ENCODE measurements around the gene IQGAP2.
"Not testable (repeated sequence)": the region's sequence is repeated elsewhere in the genome, so short reads cannot be mapped to it uniquely, and the experiment has no call there.

Gene IQGAP2

DNA sequence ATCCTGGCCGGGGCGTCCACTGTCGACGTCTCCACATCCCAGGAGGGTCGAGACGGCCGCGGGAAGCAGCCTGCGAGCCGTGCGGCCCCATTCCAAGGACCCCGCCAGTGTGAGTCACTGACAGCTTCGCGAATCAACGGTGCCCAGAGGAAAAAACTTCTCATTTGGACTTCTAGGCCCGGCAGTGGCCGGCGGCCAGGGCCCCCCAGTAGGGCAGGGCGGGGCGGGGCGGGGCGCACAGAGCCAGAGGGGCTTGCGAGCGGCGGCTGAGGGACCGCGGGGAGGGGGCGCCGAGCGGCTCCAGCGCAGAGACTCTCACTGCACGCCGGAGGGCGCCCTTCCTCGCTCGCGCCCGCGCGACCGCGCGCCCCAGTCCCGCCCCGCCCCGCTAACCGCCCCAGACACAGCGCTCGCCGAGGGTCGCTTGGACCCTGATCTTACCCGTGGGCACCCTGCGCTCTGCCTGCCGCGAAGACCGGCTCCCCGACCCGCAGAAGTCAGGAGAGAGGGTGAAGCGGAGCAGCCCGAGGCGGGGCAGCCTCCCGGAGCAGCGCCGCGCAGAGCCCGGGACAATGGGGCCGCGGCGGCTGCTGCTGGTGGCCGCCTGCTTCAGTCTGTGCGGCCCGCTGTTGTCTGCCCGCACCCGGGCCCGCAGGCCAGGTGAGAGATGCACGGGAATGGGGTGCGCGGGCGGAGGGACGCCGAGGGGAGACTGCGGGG, 312.8 kb downstream of the IQGAP2 start, which contains the start of gene F2R:
Gene F2R (plus strand): TSS at position 391 of the 720 bp plus-strand sequence. CDS start 182 bp downstream, at position 573.
- DNase-seq (ENCODE audit: low spot score) = no peak

DNA sequence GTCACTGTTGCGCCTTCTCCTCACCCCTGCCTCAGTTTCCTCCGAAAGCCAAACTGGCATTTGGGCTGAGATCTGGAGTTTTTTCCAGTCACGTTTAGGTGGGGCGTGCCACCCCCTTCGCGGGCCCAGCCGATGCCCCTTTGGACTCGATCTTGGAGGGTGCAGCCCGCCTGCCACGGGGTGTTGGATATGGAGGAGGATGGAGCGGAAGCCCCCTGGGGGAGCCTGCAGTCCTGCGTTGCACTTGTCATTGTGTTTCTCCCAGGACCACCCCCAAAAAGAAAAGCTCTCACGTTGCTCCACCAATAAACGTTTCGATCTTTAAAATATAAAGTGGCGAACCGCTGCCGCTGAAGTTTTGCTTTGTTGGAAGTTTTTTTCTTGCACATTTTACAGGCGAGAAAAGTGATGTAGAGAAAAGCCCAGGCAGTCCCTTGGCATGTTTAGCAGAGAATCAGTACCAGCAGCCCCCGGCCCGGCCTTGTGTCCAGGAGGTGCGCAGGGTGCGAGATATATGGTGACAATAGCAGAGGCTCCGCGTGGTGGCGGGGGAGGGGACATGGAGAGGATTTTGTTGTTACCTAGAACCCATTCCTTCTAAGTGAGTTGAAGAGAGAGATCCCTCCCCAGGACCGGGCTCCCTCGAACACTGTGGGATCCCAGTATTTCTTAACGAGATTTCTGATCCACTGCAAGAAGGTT, 313.5 kb downstream of the IQGAP2 start:
- no peak for DNase-seq (ENCODE audit: low spot score)

DNA sequence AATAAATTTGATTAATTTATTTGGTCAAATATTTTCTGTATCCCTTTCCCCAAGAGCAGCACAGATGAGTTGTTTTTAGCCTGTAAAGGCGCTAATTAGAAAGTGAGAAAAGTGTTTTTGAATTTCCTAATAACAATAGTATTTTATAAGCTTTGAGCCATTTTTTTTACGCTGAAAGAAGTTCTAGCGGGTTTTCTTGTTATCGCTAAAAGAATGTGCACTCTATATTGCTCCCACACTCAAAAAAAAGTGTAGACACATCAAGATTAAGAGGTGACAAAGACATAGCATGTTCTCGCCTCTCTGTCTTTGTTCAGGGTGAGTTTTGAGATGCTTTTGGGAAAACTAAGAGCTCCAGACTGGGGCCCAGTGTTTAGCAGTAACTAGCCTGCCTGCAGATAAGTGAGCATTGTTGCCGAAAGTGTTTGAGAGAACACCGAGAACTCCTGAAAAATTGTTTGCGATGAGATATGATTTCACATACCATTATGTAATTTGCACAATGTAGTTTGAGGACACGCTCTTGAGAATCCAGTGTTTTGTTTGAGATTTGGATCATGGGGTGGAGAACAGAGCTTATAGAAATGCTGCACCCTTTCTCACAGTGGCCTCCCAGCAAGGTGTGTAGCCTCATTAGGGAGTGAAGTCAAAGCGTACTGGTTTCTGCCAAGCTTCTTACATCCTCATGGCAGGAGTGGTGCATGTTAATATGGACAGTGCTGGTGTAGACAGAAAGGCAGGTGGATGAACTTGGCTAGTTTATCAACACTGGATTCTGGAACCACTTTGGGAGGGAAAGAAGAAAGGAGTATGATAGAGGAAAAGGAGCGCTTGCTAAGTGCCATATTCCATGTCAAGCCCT, 314.4 kb downstream of the IQGAP2 start:
- no peak for DNase-seq (ENCODE audit: low spot score)

DNA sequence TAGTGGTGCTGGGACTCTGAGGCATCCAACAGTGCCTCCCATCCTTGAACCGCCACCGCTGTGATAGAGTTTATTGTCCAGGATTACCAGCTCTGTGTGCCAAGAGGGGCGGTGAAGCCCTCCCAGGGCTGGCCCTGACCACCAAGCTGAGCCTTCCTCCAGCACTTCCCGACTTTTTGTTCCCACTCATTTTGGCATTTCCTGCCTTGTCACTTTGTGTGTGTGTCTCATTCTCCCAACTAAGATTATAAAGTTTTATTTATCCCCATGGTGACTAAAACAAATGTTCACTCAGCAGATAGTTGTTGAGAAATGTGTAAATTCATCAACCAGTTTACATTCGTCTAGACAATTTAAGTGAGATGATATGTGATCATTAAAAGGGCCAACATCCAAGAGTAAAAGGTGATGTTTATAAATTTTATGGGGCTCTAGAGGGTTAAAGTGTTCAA, 315.3 kb downstream of the IQGAP2 start:
- DNase-seq (ENCODE audit: low spot score) = no peak

DNA sequence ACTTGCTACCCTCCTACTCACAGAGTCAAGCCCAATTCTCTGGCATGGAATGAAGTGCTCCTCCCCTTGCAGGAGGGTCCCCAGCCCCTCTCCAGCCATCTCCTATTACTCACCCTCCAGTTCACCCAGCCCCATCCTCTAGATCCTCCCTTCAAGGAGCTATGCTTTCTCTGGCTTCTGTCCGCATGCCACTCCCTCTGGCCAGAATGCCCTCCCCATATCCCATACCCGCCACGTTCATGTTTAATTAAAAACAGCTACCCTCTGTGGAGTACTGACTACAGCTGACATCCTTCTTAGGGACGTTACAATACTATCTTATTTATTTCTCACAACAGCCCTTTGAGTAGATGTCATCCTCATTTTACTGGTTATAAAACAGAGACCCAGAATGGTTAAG, 315.8 kb downstream of the IQGAP2 start:
- DNase-seq (ENCODE audit: low spot score) = no peak

DNA sequence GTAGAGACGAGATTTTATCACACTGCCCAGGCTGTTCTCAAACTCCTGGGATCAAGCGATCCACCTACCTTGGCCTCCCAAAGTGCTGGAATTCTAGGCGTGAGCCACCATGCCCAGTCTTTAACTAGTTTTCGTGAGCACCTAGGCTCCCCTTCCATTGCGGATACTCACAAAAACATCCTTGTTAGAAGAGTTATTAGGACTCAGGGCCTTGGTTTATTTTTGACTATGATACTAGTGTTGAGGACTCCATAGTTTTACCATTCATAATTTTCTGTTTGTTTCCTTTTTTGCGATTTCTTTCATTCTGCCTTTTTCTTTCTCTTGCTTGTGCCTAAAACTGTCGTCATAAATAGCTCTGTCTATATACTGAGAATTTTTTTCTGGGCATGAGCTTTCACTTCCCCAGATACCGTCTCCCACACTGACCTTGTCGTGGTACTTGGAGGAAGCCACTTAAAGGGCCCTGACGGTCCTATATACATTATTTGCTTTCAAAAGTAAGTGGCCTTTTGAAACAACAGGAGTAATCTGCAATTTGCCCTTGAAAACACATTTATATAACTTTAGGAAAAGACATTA, 318.0 kb downstream of the IQGAP2 start:
- no peak for DNase-seq (ENCODE audit: low spot score)

DNA sequence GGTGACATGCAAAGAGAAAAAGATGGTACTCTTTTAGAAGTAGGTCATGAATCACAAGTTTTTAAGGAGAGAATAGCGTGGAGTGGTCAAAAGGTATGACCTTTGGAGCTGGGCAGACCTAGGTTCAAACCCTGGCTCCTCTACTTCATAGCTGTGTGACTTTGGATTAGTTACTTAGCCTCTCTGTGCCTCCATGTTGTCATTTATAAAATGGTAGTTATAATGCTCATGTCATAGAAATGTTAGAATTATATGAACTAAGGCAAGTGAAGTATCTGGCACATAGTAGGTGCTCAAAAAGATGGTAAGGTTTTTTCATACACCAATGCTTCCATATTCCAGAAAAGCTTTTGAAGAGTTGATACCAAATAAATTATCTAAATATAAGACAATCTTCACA, 320.2 kb downstream of the IQGAP2 start:
- DNase-seq (ENCODE audit: low spot score) = no peak

DNA sequence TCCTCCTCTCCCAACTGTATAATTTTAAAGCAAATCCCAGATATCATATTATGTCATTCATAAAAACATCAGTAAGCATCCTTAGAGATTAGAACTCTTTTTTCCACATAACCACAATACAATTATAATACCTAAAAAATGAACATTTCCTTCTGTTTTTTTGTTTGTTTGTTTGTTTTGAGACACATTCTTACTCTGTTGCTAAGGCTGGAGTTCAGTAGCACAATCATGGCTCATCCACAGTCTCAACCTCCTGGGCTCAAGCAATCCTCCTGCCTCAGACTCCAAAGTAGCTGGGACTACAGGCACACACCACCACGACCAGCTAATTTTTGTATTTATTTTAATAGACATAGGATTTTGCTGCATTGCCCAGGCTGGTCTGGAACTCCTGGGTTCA, 320.8 kb downstream of the IQGAP2 start:
- no peak for DNase-seq (ENCODE audit: low spot score)

DNA sequence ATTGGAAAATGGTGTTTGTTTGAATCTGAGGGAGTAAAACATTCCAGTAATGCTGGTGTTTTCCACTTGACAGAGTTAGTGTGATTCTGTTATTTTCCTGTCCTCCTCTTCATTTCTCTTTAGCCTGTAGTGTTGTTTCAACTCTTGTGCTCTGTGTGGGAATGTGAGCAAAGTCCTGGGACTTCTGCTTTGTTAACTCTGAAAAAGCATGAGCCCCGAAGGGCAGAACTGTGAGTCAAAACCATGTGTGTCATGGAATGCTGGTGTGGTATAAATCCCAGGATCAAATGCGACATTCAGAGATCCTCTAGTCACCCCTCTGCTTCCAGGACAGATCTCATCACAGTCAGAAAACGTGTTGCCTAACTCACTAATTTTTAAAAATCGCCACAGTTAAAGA, 321.8 kb downstream of the IQGAP2 start:
- no peak for DNase-seq (ENCODE audit: low spot score)

DNA sequence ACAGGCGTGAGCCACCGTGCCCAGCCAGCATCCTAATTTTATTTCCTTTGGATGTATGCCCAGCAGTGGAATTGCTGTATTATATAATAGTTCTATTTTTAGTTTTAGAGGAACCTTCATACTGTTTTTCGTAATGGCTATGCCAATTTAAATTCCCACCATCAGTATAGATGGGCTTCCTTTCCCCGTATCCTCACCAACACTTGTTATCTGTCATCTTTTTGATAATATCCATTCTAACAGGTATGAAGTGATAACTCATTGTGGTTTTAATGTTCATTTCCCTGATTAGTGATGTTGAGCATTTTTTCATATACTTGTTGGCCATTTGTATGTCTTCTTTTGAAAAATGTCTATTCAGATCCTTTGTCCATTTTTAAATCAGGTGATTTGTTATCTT, 325.9 kb downstream of the IQGAP2 start:
- DNase-seq (ENCODE audit: low spot score) = no peak

DNA sequence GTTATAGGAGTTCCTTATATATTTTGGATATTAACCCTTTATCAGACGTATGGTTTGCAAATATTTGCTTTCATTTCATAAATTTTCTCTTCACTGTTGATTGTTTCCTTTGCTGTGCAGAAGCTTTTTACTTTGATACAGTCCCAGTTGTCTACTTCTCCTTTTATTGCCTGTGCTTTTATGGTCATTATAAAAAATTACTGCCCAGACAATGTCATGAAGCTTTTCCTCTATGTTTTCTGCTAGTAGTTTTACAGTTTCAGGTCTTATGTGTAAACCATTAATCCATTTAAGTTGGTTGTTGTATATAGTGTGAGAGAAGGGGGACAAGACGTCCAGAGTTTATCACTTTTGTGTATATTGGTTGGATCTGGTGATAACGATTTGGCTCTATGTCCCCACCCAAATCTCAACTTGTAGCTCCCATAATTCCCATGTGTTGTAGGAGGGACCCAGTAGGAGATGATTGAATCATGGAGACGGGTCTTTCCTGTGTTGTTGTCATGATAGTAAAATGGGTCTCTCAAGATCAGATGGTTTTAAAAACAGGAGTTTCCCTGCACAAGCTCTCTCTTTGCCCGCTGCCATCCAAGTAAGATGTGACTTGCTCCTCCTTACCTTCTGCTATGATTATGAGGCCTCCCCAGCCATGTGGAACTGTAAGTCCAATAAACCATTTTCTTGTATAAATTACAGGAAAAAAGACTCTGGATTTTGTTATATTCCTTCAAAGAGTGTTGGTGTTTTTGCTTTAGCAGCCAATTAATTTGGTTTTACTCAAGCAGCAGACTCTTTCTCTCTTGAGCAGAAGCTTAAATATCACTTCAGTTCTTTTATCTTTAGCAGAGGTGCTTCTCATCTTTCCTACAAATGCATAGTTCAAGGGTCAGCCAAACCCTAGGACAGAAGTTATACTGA, 326.5 kb downstream of the IQGAP2 start:
- no peak for DNase-seq (ENCODE audit: low spot score)

DNA sequence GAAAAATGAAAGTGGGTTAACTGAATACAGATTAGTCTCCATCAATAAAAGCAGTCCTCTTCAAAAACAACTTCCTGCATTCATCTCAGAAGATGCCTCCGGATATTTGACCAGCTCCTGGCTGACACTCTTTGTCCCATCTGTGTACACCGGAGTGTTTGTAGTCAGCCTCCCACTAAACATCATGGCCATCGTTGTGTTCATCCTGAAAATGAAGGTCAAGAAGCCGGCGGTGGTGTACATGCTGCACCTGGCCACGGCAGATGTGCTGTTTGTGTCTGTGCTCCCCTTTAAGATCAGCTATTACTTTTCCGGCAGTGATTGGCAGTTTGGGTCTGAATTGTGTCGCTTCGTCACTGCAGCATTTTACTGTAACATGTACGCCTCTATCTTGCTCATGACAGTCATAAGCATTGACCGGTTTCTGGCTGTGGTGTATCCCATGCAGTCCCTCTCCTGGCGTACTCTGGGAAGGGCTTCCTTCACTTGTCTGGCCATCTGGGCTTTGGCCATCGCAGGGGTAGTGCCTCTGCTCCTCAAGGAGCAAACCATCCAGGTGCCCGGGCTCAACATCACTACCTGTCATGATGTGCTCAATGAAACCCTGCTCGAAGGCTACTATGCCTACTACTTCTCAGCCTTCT, 329.4 kb downstream of the IQGAP2 start:
- no peak for DNase-seq (ENCODE audit: low spot score)

DNA sequence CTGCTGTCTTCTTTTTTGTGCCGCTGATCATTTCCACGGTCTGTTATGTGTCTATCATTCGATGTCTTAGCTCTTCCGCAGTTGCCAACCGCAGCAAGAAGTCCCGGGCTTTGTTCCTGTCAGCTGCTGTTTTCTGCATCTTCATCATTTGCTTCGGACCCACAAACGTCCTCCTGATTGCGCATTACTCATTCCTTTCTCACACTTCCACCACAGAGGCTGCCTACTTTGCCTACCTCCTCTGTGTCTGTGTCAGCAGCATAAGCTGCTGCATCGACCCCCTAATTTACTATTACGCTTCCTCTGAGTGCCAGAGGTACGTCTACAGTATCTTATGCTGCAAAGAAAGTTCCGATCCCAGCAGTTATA, 329.9 kb downstream of the IQGAP2 start:
- no peak for DNase-seq (ENCODE audit: low spot score)

DNA sequence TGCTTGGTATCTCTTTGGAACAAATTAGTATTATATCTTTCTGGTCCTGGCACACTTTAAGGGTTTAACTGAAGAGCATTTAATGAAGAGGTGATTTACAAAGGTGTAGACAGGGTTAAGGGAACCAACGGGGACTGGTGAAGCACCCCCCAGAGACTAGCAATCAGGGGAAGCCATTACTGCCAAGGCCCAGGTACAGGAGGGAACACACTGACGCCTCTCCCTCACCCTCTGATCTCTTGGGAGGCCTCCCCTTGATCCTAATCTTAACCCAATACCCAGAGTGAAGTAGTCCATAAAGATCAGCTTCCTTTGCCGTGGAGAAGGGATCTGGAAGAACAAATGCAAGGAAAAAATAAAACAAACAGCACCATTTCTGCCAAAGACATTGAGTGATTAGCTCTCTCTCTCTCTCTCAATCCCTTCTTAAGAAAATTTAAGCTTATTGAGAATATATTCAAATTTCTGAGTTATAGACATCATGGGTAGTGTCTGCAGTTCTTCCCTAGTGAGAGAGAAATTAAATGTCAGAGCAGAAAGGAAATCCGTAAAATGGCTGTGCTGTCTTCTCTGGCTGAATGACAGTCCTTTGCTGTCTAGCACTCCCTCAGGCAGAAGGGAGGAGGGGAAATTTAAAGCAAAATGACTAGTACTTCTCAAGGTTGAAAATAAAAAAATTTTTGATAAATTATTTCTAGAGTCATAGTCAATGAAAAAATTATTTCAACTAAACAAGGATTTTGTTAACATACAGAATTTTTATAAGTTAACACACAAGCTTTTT, 332.9 kb downstream of the IQGAP2 start:
- no peak for DNase-seq (ENCODE audit: low spot score)

DNA sequence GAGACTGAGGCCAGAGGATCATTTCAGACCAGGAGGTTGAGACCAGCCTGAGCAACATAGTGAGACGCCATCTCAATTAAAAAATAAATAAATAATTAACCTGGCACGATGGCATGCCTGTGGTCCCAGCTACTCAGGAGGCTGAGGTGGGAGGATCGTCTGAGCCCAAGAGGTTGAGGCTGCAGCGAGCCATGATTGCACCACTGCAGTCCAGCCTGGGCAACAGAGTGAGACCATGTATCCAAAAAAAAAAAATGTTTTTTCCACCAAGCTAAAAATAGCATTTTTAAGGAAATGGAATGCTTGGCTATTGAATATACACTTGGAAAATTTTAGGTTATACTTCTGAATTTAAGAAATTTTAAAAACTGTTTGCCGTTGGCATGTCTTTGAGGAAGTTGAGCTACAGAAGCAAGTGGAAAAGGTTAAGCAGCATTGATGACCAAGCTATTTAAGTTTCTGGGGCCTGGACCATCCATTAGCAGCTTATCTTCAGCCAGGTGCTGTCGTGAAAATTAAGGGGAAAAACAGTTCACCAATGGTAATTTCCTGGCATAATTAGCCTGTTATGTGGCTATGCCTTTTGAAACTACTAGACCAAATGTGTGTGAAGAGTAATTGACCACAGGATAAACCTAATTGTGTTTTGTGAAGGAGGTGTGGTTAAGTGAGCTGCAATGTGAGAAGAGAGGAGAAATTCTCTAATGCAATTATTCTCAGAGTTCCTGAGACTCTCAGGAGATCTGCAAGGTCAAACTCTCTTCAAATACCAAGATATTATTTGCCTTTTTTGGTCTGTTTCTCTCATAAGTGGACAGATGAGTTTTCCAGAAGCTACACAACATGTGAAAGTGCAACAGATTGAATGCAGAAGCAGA, 333.8 kb downstream of the IQGAP2 start:
- DNase-seq (ENCODE audit: low spot score) = no peak

DNA sequence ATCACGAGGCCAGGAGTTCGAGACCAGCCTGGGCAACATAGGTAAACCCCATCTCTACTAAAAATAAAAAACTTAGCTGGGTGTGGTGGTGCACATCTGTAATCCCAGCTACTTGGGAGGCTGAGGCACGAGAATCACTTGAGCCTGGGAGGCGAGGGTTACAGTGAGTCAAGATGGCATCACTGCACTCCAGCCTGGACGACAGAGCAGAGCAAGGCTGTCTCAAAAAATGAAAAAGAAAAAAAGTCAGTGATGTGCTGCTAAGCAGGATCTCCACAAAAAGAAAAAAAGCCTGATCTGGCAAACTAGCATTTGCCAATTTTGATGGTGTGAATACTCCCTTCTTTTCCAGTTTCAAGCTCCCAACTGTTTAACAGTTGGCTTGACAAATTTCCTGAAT, 334.8 kb downstream of the IQGAP2 start:
- no peak for DNase-seq (ENCODE audit: low spot score)

DNA sequence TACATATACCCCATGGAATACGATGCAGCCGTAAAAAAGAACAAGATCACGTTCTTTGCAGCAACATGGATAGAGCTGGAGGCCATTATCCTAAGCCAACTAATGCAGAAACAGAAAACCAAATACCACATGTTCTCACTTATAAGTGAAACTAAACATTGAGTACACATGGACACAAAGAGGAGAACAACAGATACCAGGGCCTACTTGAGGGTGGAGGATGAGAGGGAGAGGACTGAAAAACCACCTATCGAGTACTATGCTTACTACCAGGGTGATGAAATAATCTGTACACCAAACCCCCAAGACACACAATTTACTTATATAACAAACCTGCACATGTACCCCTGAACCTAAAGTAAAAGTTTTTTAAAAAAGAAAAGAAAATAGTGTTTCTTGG, 338.4 kb downstream of the IQGAP2 start:
- DNase-seq (ENCODE audit: low spot score) = not testable (repeated sequence)

DNA sequence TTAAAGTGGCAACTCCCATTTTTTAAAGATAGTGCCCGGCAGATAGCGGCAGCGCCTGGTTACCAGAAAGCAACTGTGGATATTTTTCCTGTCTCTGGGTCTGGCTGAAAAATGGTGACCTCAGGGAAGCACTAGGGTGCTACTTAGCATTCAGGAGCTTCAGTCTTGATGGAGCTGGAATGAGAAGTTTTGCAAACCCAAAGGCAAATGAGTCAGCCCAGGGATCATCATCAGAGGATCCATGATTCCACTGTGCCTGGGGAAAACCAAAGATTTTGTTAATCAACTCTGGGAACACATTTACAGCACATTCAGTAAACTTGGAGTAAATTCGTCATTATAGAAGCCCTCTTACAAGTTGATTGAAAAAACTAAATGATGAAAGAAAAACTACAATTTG, 339.5 kb downstream of the IQGAP2 start:
- DNase-seq (ENCODE audit: low spot score) = no peak

DNA sequence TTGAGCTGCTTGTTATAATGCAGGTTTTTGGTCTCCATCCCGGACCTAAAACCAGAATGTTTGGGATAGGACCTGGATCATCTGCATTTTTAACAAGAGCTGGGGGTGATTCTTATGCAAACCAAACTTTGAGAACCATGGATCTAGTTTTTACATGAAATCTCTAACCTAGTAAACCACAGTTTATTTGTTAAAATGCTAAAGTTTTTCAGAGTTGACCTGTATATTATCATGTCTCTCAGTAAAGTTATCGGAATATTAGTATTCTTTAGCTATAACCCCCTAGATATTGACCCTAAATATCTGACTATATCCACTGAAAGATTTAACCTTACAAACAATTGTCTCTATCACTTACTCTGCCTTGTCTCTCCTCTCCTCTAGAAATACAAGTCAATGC, 341.5 kb downstream of the IQGAP2 start:
- no peak for DNase-seq (ENCODE audit: low spot score)

All from putamen (tissue), 1 donor.